Mammary epithelial cell (primary cell): ENCODE data around the gene APC2.

ENCODE experiments used
- CTCF ChIP-seq, 2 donors: IDR thresholded peaks in 1 of 2; conservative IDR thresholded peaks in 1 of 2; 2 replicates each; pipeline ENCODE4 v1.5.1; 2011 to 2012; ENCODE audit warnings: inconsistent platforms in 2 of 2, low read length in 2 of 2, mild to moderate bottlenecking in 2 of 2, control low read depth in 1 of 2, low read depth in 1 of 2; ENCODE audit not compliant: insufficient read depth in 1 of 2; ENCODE audit errors: extremely low read depth in 1 of 2
- EZH2 ChIP-seq: IDR thresholded peaks from 2 replicates; pipeline ENCODE4 v1.6.1; 2012; ENCODE audit warnings: low read length, inconsistent platforms, borderline replicate concordance

DNA sequence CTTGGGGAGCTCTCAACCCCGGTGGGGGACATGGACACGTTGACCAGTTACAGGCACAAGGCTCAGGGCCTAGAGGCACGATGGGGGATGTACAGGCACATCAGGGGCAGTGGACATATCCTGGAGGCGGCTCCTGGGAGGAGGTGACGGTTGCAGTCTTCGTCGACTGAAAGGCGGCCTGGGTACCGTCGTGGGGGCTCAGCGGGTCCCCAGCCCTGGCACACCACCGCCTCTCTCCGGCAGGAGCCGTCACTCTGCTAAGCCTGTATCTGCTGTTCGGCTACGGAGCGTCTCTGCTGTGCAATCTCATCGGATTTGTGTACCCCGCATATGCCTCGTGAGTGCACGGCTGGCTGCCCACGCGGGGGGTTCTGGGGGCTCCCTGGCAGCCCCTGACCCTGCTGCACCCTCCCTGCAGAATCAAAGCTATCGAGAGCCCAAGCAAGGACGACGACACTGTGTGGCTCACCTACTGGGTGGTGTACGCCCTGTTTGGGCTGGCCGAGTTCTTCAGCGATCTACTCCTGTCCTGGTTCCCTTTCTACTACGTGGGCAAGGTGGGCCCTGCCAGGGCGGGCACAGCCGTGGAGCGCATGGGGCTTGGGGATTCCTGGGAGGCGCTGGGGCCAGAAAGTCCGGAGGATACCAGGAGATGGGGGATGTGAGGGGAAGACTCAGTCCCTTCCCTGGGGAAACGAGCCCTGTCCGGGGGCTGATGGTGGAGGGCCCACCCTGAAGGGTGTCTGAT lies 45.3 kb downstream of the APC2 start:
- TF ChIP-seq CTCF (conservative IDR thresholded peaks at IDR 0.05 in 1 of 2, IDR thresholded peaks at IDR 0.05 in 1 of 2; ENCODE audit: extremely low read depth in 1 of 2, insufficient read depth in 1 of 2, low read depth in 1 of 2, low read length in 2 of 2) (no peak), EZH2 (no peak)
